ENCODE data around the gene RASIP1. TPM values are rescaled to one million over a fixed set of nuclear protein-coding genes. Genes with fewer than 3 reads are reported as not detected.

RASIP1 gene
- total and polyA plus RNA-seq, 10 donors = 15.1 to 78.1 (median 40.9) TPM

- peaks cover 0 to 64% (median 21%) of the 10 kb centered on the region in 7 donors for H3K27me3 ChIP-seq (replicated peaks in 1 of 7)
- peak overlapping the region in 7 of 8 donors; percentile 13 to 81 (median 76) for H3K27ac ChIP-seq
- TF ChIP-seq CTCF (IDR thresholded peaks at IDR 0.05 in 8 of 11, conservative IDR thresholded peaks at IDR 0.05 in 3 of 11) (no peak), POLR2A (IDR thresholded peaks at IDR 0.05) (no peak), POLR2AphosphoS5 (IDR thresholded peaks at IDR 0.05) (no peak)
- H3K9me3 ChIP-seq = no peaks in the 10 kb centered on the region
- peaks cover 0 to 18% (median 0%) of the 10 kb centered on the region in 6 donors for H3K36me3 ChIP-seq
- no peak for DNase-seq
- intact Hi-C loops (cut with DNase I; ENCODE audit: low total_unique reads) = no loop called here
- 19 to 24% (median 22%) methylated on average over 20 of the region's 20 CpGs for WGBS, 5 donors
- peak overlapping the region; percentile 37 to 69 (median 40) for H3K4me3 ChIP-seq
- peaks cover 10 to 74% (median 38%) of the 10 kb centered on the region in 6 donors for H3K4me1 ChIP-seq
Observed at GRCh38 chr19:48751845-48752495, 11.6 kb upstream of the RASIP1 start.

- Histone ChIP-seq H3K4me3 (peak overlapping the region in 7 of 8 donors; percentile 37 to 69 (median 41)), H3K27ac (peak overlapping the region in 5 of 8 donors; percentile 30 to 81 (median 76)), H3K4me1 (peaks cover 10 to 82% (median 46%) of the 10 kb centered on the region in 6 donors), H3K27me3 (replicated peaks in 1 of 7) (peaks cover 0 to 70% (median 21%) of the 10 kb centered on the region in 7 donors), H3K9me3 (no peaks in the 10 kb centered on the region), H3K36me3 (peaks cover 0 to 18% (median 0%) of the 10 kb centered on the region in 6 donors)
- DNase-seq = no peak
- 62 to 82% (median 72%) methylated on average over 29 of the region's 29 CpGs for WGBS, 5 donors
- intact Hi-C loops (cut with DNase I; ENCODE audit: low total_unique reads) = no loop called here
- TF ChIP-seq POLR2AphosphoS5 (IDR thresholded peaks at IDR 0.05) (peak in 2 of 3 donors; percentile 18 to 45), POLR2A (IDR thresholded peaks at IDR 0.05) (no peak), CTCF (IDR thresholded peaks at IDR 0.05 in 8 of 11, conservative IDR thresholded peaks at IDR 0.05 in 3 of 11) (no peak)
Observed at GRCh38 chr19:48750771-48751504, 10.5 kb upstream of the RASIP1 start.

GRCh38 chr19:48750351-48750750, 9.9 kb upstream of the RASIP1 start:
- peak overlapping the region in 6 of 8 donors; percentile 37 to 69 (median 42) for H3K4me3 ChIP-seq
- TF ChIP-seq CTCF (IDR thresholded peaks at IDR 0.05 in 8 of 11, conservative IDR thresholded peaks at IDR 0.05 in 3 of 11) (no peak), POLR2A (IDR thresholded peaks at IDR 0.05) (no peak), POLR2AphosphoS5 (IDR thresholded peaks at IDR 0.05) (no peak)
- peaks cover 0 to 18% (median 0%) of the 10 kb centered on the region in 6 donors for H3K36me3 ChIP-seq
- H3K27me3 ChIP-seq (replicated peaks in 1 of 7) = peaks cover 0 to 70% (median 21%) of the 10 kb centered on the region in 7 donors
- 83 to 94% (median 85%) methylated on average over 31 of the region's 31 CpGs for WGBS, 5 donors
- H3K9me3 ChIP-seq = peaks cover 0 to 3% (median 0%) of the 10 kb centered on the region in 8 donors
- intact Hi-C loops (cut with DNase I; ENCODE audit: low total_unique reads) = no loop called here
- peak overlapping the region in 2 of 8 donors; percentile 30 to 76 for H3K27ac ChIP-seq
- DNase-seq = no peak
- peaks cover 10 to 87% (median 48%) of the 10 kb centered on the region in 6 donors for H3K4me1 ChIP-seq

All from spleen (tissue), 11 donors.